HEK293T (cell line): ENCODE results near the gene DOK6.

Experiments
- BHLHE40 ChIP-seq: fragments of 450-650 bp; IDR thresholded peaks from 2 replicates; pipeline ENCODE4 v1.6.1; 2016; ENCODE audit warnings: mild to moderate bottlenecking, moderate library complexity, borderline replicate concordance
- ELF4 ChIP-seq: fragments of 450-650 bp; IDR thresholded peaks from 2 replicates; pipeline ENCODE4 v1.6.1; 2017; ENCODE audit warnings: antibody characterized with exemption
- FOXA1 ChIP-seq: fragments of 450-650 bp; IDR thresholded peaks from 2 replicates; pipeline ENCODE4 v1.6.1; 2016; ENCODE audit warnings: mild to moderate bottlenecking
- FOXM1 ChIP-seq: fragments of 450-650 bp; IDR thresholded peaks from 2 replicates; pipeline ENCODE4 v1.6.1; 2017; ENCODE audit warnings: mild to moderate bottlenecking, borderline replicate concordance
- LEF1 ChIP-seq: fragments of 450-650 bp; IDR thresholded peaks from 2 replicates; pipeline ENCODE4 v1.6.1; 2017; ENCODE audit warnings: mild to moderate bottlenecking, borderline replicate concordance
- SP1 ChIP-seq: fragments of 450-650 bp; IDR thresholded peaks from 2 replicates; pipeline ENCODE4 v1.6.1; 2017
- TARDBP ChIP-seq: fragments of 450-650 bp; IDR thresholded peaks from 2 replicates; pipeline ENCODE4 v1.6.1; 2016

GRCh38 chr18:69531973-69532372 lies 131.3 kb downstream of the DOK6 start:
- TF ChIP-seq ELF4: no peak
- no peak for TF ChIP-seq BHLHE40
- TF ChIP-seq SP1: no peak
- no peak for TF ChIP-seq LEF1
- no peak for TF ChIP-seq FOXA1
- no peak for TF ChIP-seq FOXM1
- no peak for TF ChIP-seq TARDBP
